Adrenal gland (tissue), 5 donors: ENCODE measurements around the gene APOL6.
"Not testable (repeated sequence)": the region's sequence is repeated elsewhere in the genome, so short reads cannot be mapped to it uniquely, and the experiment has no call there.

Source experiments
- CTCF ChIP-seq, 6 experiments: fragments of 450-650 bp in 4 of 6; fragments of 200-600 bp in 2 of 6; sonication (generic) in 1 of 6; IDR thresholded peaks; 1 replicate in 5 of 6; 2 replicates in 1 of 6; pipeline versions ENCODE4 v1.5.1 to v1.8.0; 2016 to 2021; ENCODE audit warnings: antibody characterized with exemption in 6 of 6, mild to moderate bottlenecking in 2 of 6, moderate library complexity in 1 of 6
- POLR2A ChIP-seq, 2 donors: fragments of 450-650 bp; IDR thresholded peaks; one replicate each; pipeline ENCODE4 v1.6.1; 2017; ENCODE audit warnings: antibody characterized with exemption in 2 of 2, mild to moderate bottlenecking in 2 of 2, moderate library complexity in 1 of 2
- donor health status: DM: no; HTN: no; CAD: no.

- TF ChIP-seq POLR2A, CTCF (IDR thresholded peaks at IDR 0.05): not testable (repeated sequence)
Measured at GRCh38 chr22:35623885-35624284, 24.4 kb upstream of the APOL6 start.
